IMR-90 (cell line): ENCODE data around the gene DGKH. TPM values are rescaled to one million over a fixed set of nuclear protein-coding genes. Genes with fewer than 3 reads are reported as not detected.

Source experiments
- ATAC-seq: fragments of 200-7000 bp; cut with Tn5 transposase; 2 replicates; pipeline ENCODE4 v1.9.1; 2020; ENCODE audit warnings: low read depth, mild to moderate bottlenecking, moderate library complexity
- BruUV-seq: library from RNA; stranded (reverse); fragments of 400-500 nt; replicated peaks from 2 replicates; lab custom pipeline; 2021; lab: Mats Ljungman, UMichigan
- CTCF ChIA-PET: fragments of 300-600 bp; formaldehyde crosslinking; extraction: SDS; loops from one replicate; lab custom pipeline; 2021; ENCODE audit warnings: antibody characterized with exemption; lab: Yijun Ruan, JAX
- POLR2A ChIA-PET: fragments of 300-600 bp; sonication (Branson Sonifier 250); formaldehyde crosslinking; loops from one replicate; lab custom pipeline; 2022; ENCODE audit warnings: antibody characterized with exemption; ENCODE audit not compliant: unreplicated experiment; lab: Charles Lee
- DNase-seq: peaks from one replicate; pipeline ENCODE4 v3.0.0; 2013
- H2AFZ ChIP-seq: replicated peaks from 2 replicates; pipeline ENCODE3; 2013; ENCODE audit warnings: low read length, mild to moderate bottlenecking; ENCODE audit not compliant: poor library complexity
- H2AK5ac ChIP-seq: 2 replicates; pipeline ENCODE4 v1.6.1; 2013; ENCODE audit warnings: low read depth, low read length, inconsistent platforms
- H2AK9ac ChIP-seq: replicated peaks from 2 replicates; pipeline ENCODE3; 2013; ENCODE audit warnings: mild to moderate bottlenecking, low read depth, low read length, moderate library complexity; ENCODE audit not compliant: poor library complexity
- H2BK120ac ChIP-seq: 2 replicates; pipeline ENCODE4 v1.6.1; 2013; ENCODE audit warnings: low read depth, low read length, inconsistent platforms
- H2BK15ac ChIP-seq: 3 replicates; pipeline ENCODE4 v1.6.1; 2013; ENCODE audit warnings: low read depth, low read length, inconsistent platforms
- H2BK20ac ChIP-seq: 2 replicates; pipeline ENCODE4 v1.6.1; 2013; ENCODE audit warnings: low read depth, mild to moderate bottlenecking, inconsistent platforms, low read length, moderate library complexity
- H2BK5ac ChIP-seq: 2 replicates; pipeline ENCODE4 v1.6.1; 2013; ENCODE audit warnings: mild to moderate bottlenecking, low read depth, low read length, inconsistent platforms; ENCODE audit not compliant: poor library complexity, severe bottlenecking
- H3K14ac ChIP-seq: replicated peaks from 2 replicates; pipeline ENCODE4 v1.6.1; 2013; ENCODE audit warnings: low read depth, low read length, inconsistent platforms
- H3K18ac ChIP-seq: 2 replicates; pipeline ENCODE4 v1.6.1; 2013; ENCODE audit warnings: low read depth, low read length, control low read depth
- H3K23ac ChIP-seq: 2 replicates; pipeline ENCODE4 v1.6.1; 2013; ENCODE audit warnings: low read depth, low read length, inconsistent platforms
- H3K27ac ChIP-seq: 2 replicates; pipeline ENCODE4 v1.5.1; 2013; ENCODE audit warnings: mild to moderate bottlenecking, control low read depth, low read length; ENCODE audit not compliant: insufficient read depth
- H3K27me3 ChIP-seq: 2 replicates; pipeline ENCODE4 v1.6.1; 2013; ENCODE audit warnings: low read length; ENCODE audit not compliant: control insufficient read depth, insufficient read depth
- H3K36me3 ChIP-seq: 2 replicates; pipeline ENCODE4 v1.6.1; 2013; ENCODE audit warnings: low read length, mixed read lengths; ENCODE audit not compliant: control insufficient read depth, insufficient read depth
- H3K4ac ChIP-seq: 2 replicates; pipeline ENCODE4 v1.6.1; 2013; ENCODE audit warnings: low read depth, low read length, inconsistent platforms
- H3K4me1 ChIP-seq: 2 replicates; pipeline ENCODE4 v1.6.1; 2013; ENCODE audit warnings: low read length, mixed read lengths; ENCODE audit not compliant: control insufficient read depth, insufficient read depth
- H3K4me2 ChIP-seq: 2 replicates; pipeline ENCODE4 v1.6.1; 2013; ENCODE audit warnings: low read depth, mild to moderate bottlenecking, control low read depth, low read length, moderate library complexity
- H3K4me3 ChIP-seq: 2 replicates; pipeline ENCODE4 v1.5.1; 2013; ENCODE audit warnings: low read depth, mild to moderate bottlenecking, control low read depth, low read length, moderate library complexity; ENCODE audit not compliant: insufficient read depth
- H3K56ac ChIP-seq: 2 replicates; pipeline ENCODE4 v1.6.1; 2013; ENCODE audit warnings: low read length, inconsistent platforms; ENCODE audit not compliant: insufficient read depth; ENCODE audit errors: extremely low read depth
- H3K79me1 ChIP-seq, 2 experiments: 2 replicates each; pipeline ENCODE4 v1.6.1; 2013; ENCODE audit warnings: low read length in 2 of 2, inconsistent platforms in 1 of 2, low read depth in 1 of 2
- H3K9ac ChIP-seq: 2 replicates; pipeline ENCODE4 v1.6.1; 2013; ENCODE audit warnings: low read depth, low read length, control low read depth
- H3K9me1 ChIP-seq: 2 replicates; pipeline ENCODE4 v1.6.1; 2013; ENCODE audit warnings: low read length, inconsistent platforms; ENCODE audit not compliant: insufficient read depth
- H3K9me3 ChIP-seq: 2 replicates; pipeline ENCODE4 v1.6.1; 2013; ENCODE audit warnings: low read length; ENCODE audit not compliant: control insufficient read depth, insufficient read depth
- H4K20me1 ChIP-seq: 2 replicates; pipeline ENCODE4 v1.6.1; 2013; ENCODE audit warnings: low read length, inconsistent platforms; ENCODE audit not compliant: insufficient read depth
- H4K5ac ChIP-seq: 2 replicates; pipeline ENCODE4 v1.6.1; 2013; ENCODE audit warnings: mild to moderate bottlenecking, low read depth, low read length, control low read depth
- H4K8ac ChIP-seq, 2 experiments: 2 replicates each; pipeline ENCODE4 v1.6.1; 2013; ENCODE audit warnings: low read depth in 2 of 2, low read length in 2 of 2, control low read depth in 1 of 2, inconsistent platforms in 1 of 2
- H4K91ac ChIP-seq: 2 replicates; pipeline ENCODE4 v1.6.1; 2013; ENCODE audit warnings: low read depth, low read length, inconsistent platforms; ENCODE audit not compliant: insufficient read depth
- CEBPB ChIP-seq: IDR thresholded peaks from 2 replicates; pipeline ENCODE4 v1.6.1; 2012; ENCODE audit warnings: low read depth, low read length, improper control_type of control experiment
- CHD1 ChIP-seq: IDR thresholded peaks from 2 replicates; pipeline ENCODE4 v1.6.1; 2012; ENCODE audit warnings: low read depth, low read length, improper control_type of control experiment
- ELK1 ChIP-seq: fragments of 150-350 bp; IDR thresholded peaks from 2 replicates; pipeline ENCODE4 v1.6.1; 2016; ENCODE audit warnings: low read depth, mild to moderate bottlenecking, low read length, moderate library complexity, borderline replicate concordance
- MAFK ChIP-seq: IDR thresholded peaks from 2 replicates; pipeline ENCODE4 v1.6.1; 2012; ENCODE audit warnings: low read depth, low read length, improper control_type of control experiment
- MAZ ChIP-seq: IDR thresholded peaks from 2 replicates; pipeline ENCODE4 v1.6.1; 2012; ENCODE audit warnings: low read depth, mild to moderate bottlenecking, low read length, improper control_type of control experiment, moderate library complexity, borderline replicate concordance
- MXI1 ChIP-seq: IDR thresholded peaks from 2 replicates; pipeline ENCODE4 v1.6.1; 2012; ENCODE audit warnings: low read depth, mild to moderate bottlenecking, low read length, moderate library complexity, borderline replicate concordance
- NFE2L2 ChIP-seq: fragments of 150-350 bp; IDR thresholded peaks from 2 replicates; pipeline ENCODE4 v1.6.1; 2016; ENCODE audit warnings: low read depth, mild to moderate bottlenecking, low read length
- POLR2A ChIP-seq: IDR thresholded peaks from 2 replicates; pipeline ENCODE4 v1.6.1; 2012; ENCODE audit warnings: mild to moderate bottlenecking, low read depth, low read length
- RCOR1 ChIP-seq: IDR thresholded peaks from 2 replicates; pipeline ENCODE4 v1.6.1; 2012; ENCODE audit warnings: mild to moderate bottlenecking, low read length, improper control_type of control experiment; ENCODE audit not compliant: insufficient replicate concordance
- RFX5 ChIP-seq: IDR thresholded peaks from 2 replicates; pipeline ENCODE4 v1.8.0; 2012; ENCODE audit warnings: low read depth, mild to moderate bottlenecking, low read length, moderate library complexity
- SMC3 ChIP-seq: fragments of 150-350 bp; IDR thresholded peaks from 2 replicates; pipeline ENCODE4 v1.6.1; 2016; ENCODE audit warnings: low read depth, mild to moderate bottlenecking, antibody characterized with exemption, low read length, moderate library complexity
- USF2 ChIP-seq: fragments of 150-350 bp; IDR thresholded peaks from 2 replicates; pipeline ENCODE4 v1.6.1; 2017; ENCODE audit warnings: mild to moderate bottlenecking, antibody characterized with exemption, low read length, low read depth
- WGBS, 2 experiments: methylation state at CpG; one replicate each; pipeline versions ENCODE4 v1.1.5 to v1.1.7; 2013; ENCODE audit warnings: missing lambda C conversion rate in 2 of 2; ENCODE audit not compliant: insufficient read length in 1 of 2; ENCODE audit errors: extremely low coverage in 2 of 2; 5-methylcytosine and 5-hydroxymethylcytosine counted together
- dilution Hi-C: fragments of 300-500 bp; cut with HindIII; formaldehyde crosslinking; loops from one replicate; pipeline ENCODE4 v1.14.3; 2018; ENCODE audit warnings: low sequenced_read_pairs; ENCODE audit not compliant: unreplicated experiment
- in situ Hi-C: fragments of 300-500 bp; cut with MboI; formaldehyde crosslinking; loops from 3 replicates; pipeline ENCODE4 v1.14.3; 2019; ENCODE audit warnings: low sequenced_read_pairs, inconsistent platforms, mixed read lengths
- intact Hi-C: fragments of 100-400 bp; cut with micrococcal nuclease; formaldehyde crosslinking; loops from 2 replicates; pipeline ENCODE4 v1.10.0; 2022
- polyA plus RNA-seq, 3 experiments: library from polyadenylated mRNA; depleted of rRNA; stranded (reverse); fragments of >200 nt; gene quantifications; 2 replicates each; pipeline ENCODE4 v1.2.3, GENCODE V29; 2012; ENCODE audit warnings: low replicate concordance in 1 of 3
- total RNA-seq: library from RNA; depleted of rRNA; stranded (reverse); fragments of >200 nt; gene quantifications from 2 replicates; pipeline ENCODE4 v1.2.3, GENCODE V29; 2012
- TF ChIP-seq, protein P1 (sequence below): conservative IDR thresholded peaks from 2 replicates; pipeline ENCODE4 v1.5.1; 2012; ENCODE audit warnings: mild to moderate bottlenecking, low read depth, low read length, improper control_type of control experiment

DGKH gene
- total and polyA plus RNA-seq, 2 of the 4 experiments (the other 2 are of a cell fraction) = 2.0 to 13.4 TPM

DNA sequence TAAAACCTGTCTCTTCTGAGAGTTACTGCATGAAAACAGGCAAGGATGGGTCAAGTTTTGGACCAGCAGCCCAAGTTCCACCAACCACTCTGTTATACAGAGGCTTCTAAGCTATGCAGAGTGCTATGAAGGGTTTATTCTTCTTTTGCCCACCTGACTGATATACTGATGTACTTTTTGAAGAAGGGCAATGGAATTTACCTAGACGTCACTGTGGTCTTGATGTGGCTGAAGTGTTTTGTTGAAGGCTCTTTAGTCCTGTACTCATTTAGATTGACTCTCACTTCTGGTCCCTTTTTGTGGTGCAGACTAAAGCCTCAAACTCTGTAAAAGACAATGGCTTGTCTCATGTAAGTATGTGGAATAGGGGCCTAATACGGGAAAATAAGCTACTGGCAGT is 92.0 kb downstream of the DGKH start:
- no peak overlapping the region for H3K4me3 ChIP-seq
- no peak overlapping the region for H2BK20ac ChIP-seq
- intact Hi-C loops (no loop called here), dilution Hi-C loops (no loop called here), in situ Hi-C loops (no loop called here)
- no peak overlapping the region for H2AK9ac ChIP-seq
- H3K4ac ChIP-seq = no peak overlapping the region
- H3K18ac ChIP-seq = no peak overlapping the region
- no peak overlapping the region for H3K9ac ChIP-seq
- no CpG with 5 or more reads among the region's 2 CpGs for WGBS, 2 experiments
- H3K4me2 ChIP-seq = no peak overlapping the region
- TF ChIP-seq ELK1 = no peak
- no peak for TF ChIP-seq RFX5
- no peak for TF ChIP-seq CEBPB
- TF ChIP-seq POLR2A = no peak
- TF ChIP-seq RCOR1 = no peak
- TF ChIP-seq CHD1 = no peak
- no peak for TF ChIP-seq USF2
- TF ChIP-seq MXI1 = no peak
- TF ChIP-seq MAZ = no peak
- TF ChIP-seq, protein P1, sequence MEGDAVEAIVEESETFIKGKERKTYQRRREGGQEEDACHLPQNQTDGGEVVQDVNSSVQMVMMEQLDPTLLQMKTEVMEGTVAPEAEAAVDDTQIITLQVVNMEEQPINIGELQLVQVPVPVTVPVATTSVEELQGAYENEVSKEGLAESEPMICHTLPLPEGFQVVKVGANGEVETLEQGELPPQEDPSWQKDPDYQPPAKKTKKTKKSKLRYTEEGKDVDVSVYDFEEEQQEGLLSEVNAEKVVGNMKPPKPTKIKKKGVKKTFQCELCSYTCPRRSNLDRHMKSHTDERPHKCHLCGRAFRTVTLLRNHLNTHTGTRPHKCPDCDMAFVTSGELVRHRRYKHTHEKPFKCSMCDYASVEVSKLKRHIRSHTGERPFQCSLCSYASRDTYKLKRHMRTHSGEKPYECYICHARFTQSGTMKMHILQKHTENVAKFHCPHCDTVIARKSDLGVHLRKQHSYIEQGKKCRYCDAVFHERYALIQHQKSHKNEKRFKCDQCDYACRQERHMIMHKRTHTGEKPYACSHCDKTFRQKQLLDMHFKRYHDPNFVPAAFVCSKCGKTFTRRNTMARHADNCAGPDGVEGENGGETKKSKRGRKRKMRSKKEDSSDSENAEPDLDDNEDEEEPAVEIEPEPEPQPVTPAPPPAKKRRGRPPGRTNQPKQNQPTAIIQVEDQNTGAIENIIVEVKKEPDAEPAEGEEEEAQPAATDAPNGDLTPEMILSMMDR = no peak
- no peak for TF ChIP-seq SMC3
- TF ChIP-seq MAFK = no peak
- no peak for TF ChIP-seq NFE2L2
- H4K20me1 ChIP-seq = no peaks in the 10 kb centered on the region
- H3K27ac ChIP-seq = no peak overlapping the region
- H2BK5ac ChIP-seq = no peak overlapping the region
- no peak overlapping the region for H2AK5ac ChIP-seq
- no peak for ATAC-seq
- no peak overlapping the region for H3K14ac ChIP-seq
- H3K23ac ChIP-seq = no peak overlapping the region
- no peak overlapping the region for H3K56ac ChIP-seq
- no peak overlapping the region for H2AFZ ChIP-seq
- H4K91ac ChIP-seq = no peak overlapping the region
- H3K9me1 ChIP-seq = no peaks in the 10 kb centered on the region
- H3K27me3 ChIP-seq = no peaks in the 10 kb centered on the region
- H3K36me3 ChIP-seq = 0 out of 2 replicates have a peak, but pooled peaks cover 2% of the 10 kb centered on the region
- H3K9me3 ChIP-seq = no peaks in the 10 kb centered on the region
- H2BK120ac ChIP-seq = no peak overlapping the region
- H3K79me1 ChIP-seq = peaks cover 3 to 20% of the 10 kb centered on the region in 2 experiments; a peak in 3 of 4 replicates
- CTCF ChIA-PET = interaction anchor here (1.0 kb wide), 1 partner anchor 183 kb away, joined by 4 read pairs; no protein-coding TSS in a partner anchor
- no peak overlapping the region for H4K5ac ChIP-seq
- POLR2A ChIA-PET = no interaction called here
- peaks cover 5% of the 10 kb centered on the region; the same call in 1 of the 2 replicates for H3K4me1 ChIP-seq
- no peak for DNase-seq
- H4K8ac ChIP-seq = no peak overlapping the region
- no TSS peak for BruUV-seq
- H2BK15ac ChIP-seq = no peak overlapping the region
